IMR-90 (cell line): Measurements from ENCODE around the gene SLCO3A1. TPM values are rescaled to one million over a fixed set of nuclear protein-coding genes. Genes with fewer than 3 reads are reported as not detected.

Experiments
- ATAC-seq: fragments of 200-7000 bp; cut with Tn5 transposase; 2 replicates; pipeline ENCODE4 v1.9.1; 2020; ENCODE audit warnings: low read depth, mild to moderate bottlenecking, moderate library complexity
- BruUV-seq: library from RNA; stranded (reverse); fragments of 400-500 nt; replicated peaks from 2 replicates; lab custom pipeline; 2021; lab: Mats Ljungman, UMichigan
- CTCF ChIA-PET: fragments of 300-600 bp; formaldehyde crosslinking; extraction: SDS; loops from one replicate; lab custom pipeline; 2021; ENCODE audit warnings: antibody characterized with exemption; lab: Yijun Ruan, JAX
- POLR2A ChIA-PET: fragments of 300-600 bp; sonication (Branson Sonifier 250); formaldehyde crosslinking; loops from one replicate; lab custom pipeline; 2022; ENCODE audit warnings: antibody characterized with exemption; ENCODE audit not compliant: unreplicated experiment; lab: Charles Lee
- DNase-seq: peaks from one replicate; pipeline ENCODE4 v3.0.0; 2013
- H2AFZ ChIP-seq: replicated peaks from 2 replicates; pipeline ENCODE3; 2013; ENCODE audit warnings: low read length, mild to moderate bottlenecking; ENCODE audit not compliant: poor library complexity
- H2AK5ac ChIP-seq: 2 replicates; pipeline ENCODE4 v1.6.1; 2013; ENCODE audit warnings: low read depth, low read length, inconsistent platforms
- H2AK9ac ChIP-seq: replicated peaks from 2 replicates; pipeline ENCODE3; 2013; ENCODE audit warnings: mild to moderate bottlenecking, low read depth, low read length, moderate library complexity; ENCODE audit not compliant: poor library complexity
- H2BK120ac ChIP-seq: 2 replicates; pipeline ENCODE4 v1.6.1; 2013; ENCODE audit warnings: low read depth, low read length, inconsistent platforms
- H2BK15ac ChIP-seq: 3 replicates; pipeline ENCODE4 v1.6.1; 2013; ENCODE audit warnings: low read depth, low read length, inconsistent platforms
- H2BK20ac ChIP-seq: 2 replicates; pipeline ENCODE4 v1.6.1; 2013; ENCODE audit warnings: low read depth, mild to moderate bottlenecking, inconsistent platforms, low read length, moderate library complexity
- H2BK5ac ChIP-seq: 2 replicates; pipeline ENCODE4 v1.6.1; 2013; ENCODE audit warnings: mild to moderate bottlenecking, low read depth, low read length, inconsistent platforms; ENCODE audit not compliant: poor library complexity, severe bottlenecking
- H3K14ac ChIP-seq: replicated peaks from 2 replicates; pipeline ENCODE4 v1.6.1; 2013; ENCODE audit warnings: low read depth, low read length, inconsistent platforms
- H3K18ac ChIP-seq: 2 replicates; pipeline ENCODE4 v1.6.1; 2013; ENCODE audit warnings: low read depth, low read length, control low read depth
- H3K23ac ChIP-seq: 2 replicates; pipeline ENCODE4 v1.6.1; 2013; ENCODE audit warnings: low read depth, low read length, inconsistent platforms
- H3K27ac ChIP-seq: 2 replicates; pipeline ENCODE4 v1.5.1; 2013; ENCODE audit warnings: mild to moderate bottlenecking, control low read depth, low read length; ENCODE audit not compliant: insufficient read depth
- H3K27me3 ChIP-seq: 2 replicates; pipeline ENCODE4 v1.6.1; 2013; ENCODE audit warnings: low read length; ENCODE audit not compliant: control insufficient read depth, insufficient read depth
- H3K36me3 ChIP-seq: 2 replicates; pipeline ENCODE4 v1.6.1; 2013; ENCODE audit warnings: low read length, mixed read lengths; ENCODE audit not compliant: control insufficient read depth, insufficient read depth
- H3K4ac ChIP-seq: 2 replicates; pipeline ENCODE4 v1.6.1; 2013; ENCODE audit warnings: low read depth, low read length, inconsistent platforms
- H3K4me1 ChIP-seq: 2 replicates; pipeline ENCODE4 v1.6.1; 2013; ENCODE audit warnings: low read length, mixed read lengths; ENCODE audit not compliant: control insufficient read depth, insufficient read depth
- H3K4me2 ChIP-seq: 2 replicates; pipeline ENCODE4 v1.6.1; 2013; ENCODE audit warnings: low read depth, mild to moderate bottlenecking, control low read depth, low read length, moderate library complexity
- H3K4me3 ChIP-seq: 2 replicates; pipeline ENCODE4 v1.5.1; 2013; ENCODE audit warnings: low read depth, mild to moderate bottlenecking, control low read depth, low read length, moderate library complexity; ENCODE audit not compliant: insufficient read depth
- H3K56ac ChIP-seq: 2 replicates; pipeline ENCODE4 v1.6.1; 2013; ENCODE audit warnings: low read length, inconsistent platforms; ENCODE audit not compliant: insufficient read depth; ENCODE audit errors: extremely low read depth
- H3K79me1 ChIP-seq, 2 experiments: 2 replicates each; pipeline ENCODE4 v1.6.1; 2013; ENCODE audit warnings: low read length in 2 of 2, inconsistent platforms in 1 of 2, low read depth in 1 of 2
- H3K9ac ChIP-seq: 2 replicates; pipeline ENCODE4 v1.6.1; 2013; ENCODE audit warnings: low read depth, low read length, control low read depth
- H3K9me1 ChIP-seq: 2 replicates; pipeline ENCODE4 v1.6.1; 2013; ENCODE audit warnings: low read length, inconsistent platforms; ENCODE audit not compliant: insufficient read depth
- H3K9me3 ChIP-seq: 2 replicates; pipeline ENCODE4 v1.6.1; 2013; ENCODE audit warnings: low read length; ENCODE audit not compliant: control insufficient read depth, insufficient read depth
- H4K20me1 ChIP-seq: 2 replicates; pipeline ENCODE4 v1.6.1; 2013; ENCODE audit warnings: low read length, inconsistent platforms; ENCODE audit not compliant: insufficient read depth
- H4K5ac ChIP-seq: 2 replicates; pipeline ENCODE4 v1.6.1; 2013; ENCODE audit warnings: mild to moderate bottlenecking, low read depth, low read length, control low read depth
- H4K8ac ChIP-seq, 2 experiments: 2 replicates each; pipeline ENCODE4 v1.6.1; 2013; ENCODE audit warnings: low read depth in 2 of 2, low read length in 2 of 2, control low read depth in 1 of 2, inconsistent platforms in 1 of 2
- H4K91ac ChIP-seq: 2 replicates; pipeline ENCODE4 v1.6.1; 2013; ENCODE audit warnings: low read depth, low read length, inconsistent platforms; ENCODE audit not compliant: insufficient read depth
- CEBPB ChIP-seq: IDR thresholded peaks from 2 replicates; pipeline ENCODE4 v1.6.1; 2012; ENCODE audit warnings: low read depth, low read length, improper control_type of control experiment
- CHD1 ChIP-seq: IDR thresholded peaks from 2 replicates; pipeline ENCODE4 v1.6.1; 2012; ENCODE audit warnings: low read depth, low read length, improper control_type of control experiment
- FOS ChIP-seq: fragments of 150-350 bp; IDR thresholded peaks from 2 replicates; pipeline ENCODE4 v1.6.1; 2016; ENCODE audit warnings: low read depth, low read length
- POLR2A ChIP-seq: IDR thresholded peaks from 2 replicates; pipeline ENCODE4 v1.6.1; 2012; ENCODE audit warnings: mild to moderate bottlenecking, low read depth, low read length
- RAD21 ChIP-seq: IDR thresholded peaks from 2 replicates; pipeline ENCODE4 v1.6.1; 2012; ENCODE audit warnings: low read length, improper control_type of control experiment
- RFX5 ChIP-seq: IDR thresholded peaks from 2 replicates; pipeline ENCODE4 v1.8.0; 2012; ENCODE audit warnings: low read depth, mild to moderate bottlenecking, low read length, moderate library complexity
- WGBS, 2 experiments: methylation state at CpG; one replicate each; pipeline versions ENCODE4 v1.1.5 to v1.1.7; 2013; ENCODE audit warnings: missing lambda C conversion rate in 2 of 2; ENCODE audit not compliant: insufficient read length in 1 of 2; ENCODE audit errors: extremely low coverage in 2 of 2; 5-methylcytosine and 5-hydroxymethylcytosine counted together
- dilution Hi-C: fragments of 300-500 bp; cut with HindIII; formaldehyde crosslinking; loops from one replicate; pipeline ENCODE4 v1.14.3; 2018; ENCODE audit warnings: low sequenced_read_pairs; ENCODE audit not compliant: unreplicated experiment
- in situ Hi-C: fragments of 300-500 bp; cut with MboI; formaldehyde crosslinking; loops from 3 replicates; pipeline ENCODE4 v1.14.3; 2019; ENCODE audit warnings: low sequenced_read_pairs, inconsistent platforms, mixed read lengths
- intact Hi-C: fragments of 100-400 bp; cut with micrococcal nuclease; formaldehyde crosslinking; loops from 2 replicates; pipeline ENCODE4 v1.10.0; 2022
- polyA plus RNA-seq, 3 experiments: library from polyadenylated mRNA; depleted of rRNA; stranded (reverse); fragments of >200 nt; gene quantifications; 2 replicates each; pipeline ENCODE4 v1.2.3, GENCODE V29; 2012; ENCODE audit warnings: low replicate concordance in 1 of 3
- total RNA-seq: library from RNA; depleted of rRNA; stranded (reverse); fragments of >200 nt; gene quantifications from 2 replicates; pipeline ENCODE4 v1.2.3, GENCODE V29; 2012
- TF ChIP-seq, protein P1 (sequence below): fragments of 150-350 bp; IDR thresholded peaks from 2 replicates; pipeline ENCODE4 v1.6.1; 2016; ENCODE audit warnings: low read depth, mild to moderate bottlenecking, low read length, moderate library complexity, borderline replicate concordance

Gene SLCO3A1
- total and polyA plus RNA-seq, 2 of the 4 experiments (the other 2 are of a cell fraction): 4.7 to 8.1 TPM

DNA sequence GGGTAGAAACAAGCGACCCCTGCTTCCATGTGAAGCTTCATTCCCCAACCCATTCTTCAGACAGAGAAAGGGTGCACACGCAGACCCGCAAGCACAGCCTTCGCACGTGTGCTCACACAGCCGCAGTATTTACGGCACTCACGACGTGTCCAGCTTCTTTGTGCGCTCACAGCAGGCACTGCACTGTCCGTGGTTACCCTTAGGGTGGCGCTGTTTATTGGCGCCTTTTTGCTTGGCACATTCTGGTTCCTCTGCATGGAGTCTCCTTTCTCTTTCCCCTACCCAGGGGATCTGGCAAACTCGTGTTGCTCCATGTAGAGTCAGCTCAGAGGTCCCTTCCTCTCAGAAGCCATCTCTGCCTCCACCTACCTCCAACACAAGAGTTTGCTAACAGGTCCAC, 115.1 kb downstream of the SLCO3A1 start:
- TF ChIP-seq RFX5 (no peak), FOS (no peak), CHD1 (no peak), POLR2A (no peak), RAD21 (no peak), CEBPB (no peak)
- TF ChIP-seq, protein P1, sequence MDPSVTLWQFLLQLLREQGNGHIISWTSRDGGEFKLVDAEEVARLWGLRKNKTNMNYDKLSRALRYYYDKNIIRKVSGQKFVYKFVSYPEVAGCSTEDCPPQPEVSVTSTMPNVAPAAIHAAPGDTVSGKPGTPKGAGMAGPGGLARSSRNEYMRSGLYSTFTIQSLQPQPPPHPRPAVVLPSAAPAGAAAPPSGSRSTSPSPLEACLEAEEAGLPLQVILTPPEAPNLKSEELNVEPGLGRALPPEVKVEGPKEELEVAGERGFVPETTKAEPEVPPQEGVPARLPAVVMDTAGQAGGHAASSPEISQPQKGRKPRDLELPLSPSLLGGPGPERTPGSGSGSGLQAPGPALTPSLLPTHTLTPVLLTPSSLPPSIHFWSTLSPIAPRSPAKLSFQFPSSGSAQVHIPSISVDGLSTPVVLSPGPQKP: no peak
- no peak overlapping the region for H2AK5ac ChIP-seq
- no peak overlapping the region for H2AFZ ChIP-seq
- no peak overlapping the region for H3K9ac ChIP-seq
- H3K4me2 ChIP-seq: no peak overlapping the region
- dilution Hi-C loops (no loop called here), in situ Hi-C loops (no loop called here), intact Hi-C loops (no loop called here)
- H3K27ac ChIP-seq: no peak overlapping the region
- H4K8ac ChIP-seq: no peak overlapping the region
- H3K9me1 ChIP-seq: no peaks in the 10 kb centered on the region
- no TSS peak for BruUV-seq
- H3K4me3 ChIP-seq: no peak overlapping the region
- H2BK15ac ChIP-seq: no peak overlapping the region
- no peak overlapping the region for H3K23ac ChIP-seq
- peaks cover 6% of the 10 kb centered on the region; the same call in 1 of the 2 replicates for H3K4me1 ChIP-seq
- H4K20me1 ChIP-seq: no peaks in the 10 kb centered on the region
- H3K79me1 ChIP-seq: 0 out of 4 replicates have a peak, but pooled peaks cover 0 to 2% of the 10 kb centered on the region in 2 experiments
- 96% methylated on average over 11 of the region's 14 CpGs; no CpG with 5 or more reads in 1 of the 2 experiments for WGBS, 2 experiments
- no peak overlapping the region for H3K18ac ChIP-seq
- ChIA-PET CTCF (no interaction called here), POLR2A (no interaction called here)
- no peak overlapping the region for H3K4ac ChIP-seq
- no peak overlapping the region for H2BK120ac ChIP-seq
- no peak overlapping the region for H4K5ac ChIP-seq
- ATAC-seq (no peak), DNase-seq (no peak)
- no peak overlapping the region for H3K14ac ChIP-seq
- H2BK5ac ChIP-seq: no peak overlapping the region
- H2AK9ac ChIP-seq: no peak overlapping the region
- no peak overlapping the region for H4K91ac ChIP-seq
- no peaks in the 10 kb centered on the region for H3K9me3 ChIP-seq
- no peak overlapping the region for H2BK20ac ChIP-seq
- H3K36me3 ChIP-seq: no peaks in the 10 kb centered on the region
- no peak overlapping the region for H3K56ac ChIP-seq
- no peaks in the 10 kb centered on the region for H3K27me3 ChIP-seq
